ENCODE results near the gene TMUB1. TPM values are rescaled to one million over a fixed set of nuclear protein-coding genes. Genes with fewer than 3 reads are reported as not detected.

Gene TMUB1
- total and polyA plus RNA-seq, 8 donors: 12.7 to 86.8 (median 63.6) TPM

GRCh38 chr7:151073990-151074389 is 9.3 kb downstream of the TMUB1 start:
- intact Hi-C loops (cut with DNase I; ENCODE audit: low total_unique reads): no loop called here
- WGBS, 5 donors: 76 to 90% (median 85%) methylated on average over 16 to 17 of the region's 17 CpGs
- H3K36me3 ChIP-seq: peaks cover 66 to 88% (median 87%) of the 10 kb centered on the region in 4 donors

GRCh38 chr7:151071032-151071866 is 12.0 kb downstream of the TMUB1 start:
- 88 to 91% (median 89%) methylated on average over 17 to 39 of the region's 39 CpGs for WGBS, 5 donors
- peaks cover 90 to 100% (median 100%) of the 10 kb centered on the region in 4 donors for H3K36me3 ChIP-seq

More at GRCh38 chr7:151073990-151074389, 9.3 kb downstream of the TMUB1 start:
- Histone ChIP-seq H3K4me1 (peaks cover 23 to 29% (median 27%) of the 10 kb centered on the region in 4 donors), H3K9me3 (no peaks in the 10 kb centered on the region), H3K27me3 (no peaks in the 10 kb centered on the region), H3K27ac (no peak overlapping the region), H3K4me3 (no peak overlapping the region)
- TF ChIP-seq POLR2A (IDR thresholded peaks at IDR 0.05) (no peak), POLR2AphosphoS5 (IDR thresholded peaks at IDR 0.05) (no peak), EP300 (IDR thresholded peaks at IDR 0.05) (no peak), CTCF (IDR thresholded peaks at IDR 0.05) (no peak)
- DNase-seq: no peak

GRCh38 chr7:151070574-151070960 is 12.7 kb downstream of the TMUB1 start:
- no peaks in the 10 kb centered on the region for H3K9me3 ChIP-seq
- peaks cover 0 to 1% (median 0%) of the 10 kb centered on the region in 4 donors for H3K4me1 ChIP-seq
- intact Hi-C loops (cut with DNase I; ENCODE audit: low total_unique reads): no loop called here
- peaks cover 89 to 100% (median 100%) of the 10 kb centered on the region in 4 donors for H3K36me3 ChIP-seq
- no peak for TF ChIP-seq CTCF (IDR thresholded peaks at IDR 0.05)
- TF ChIP-seq EP300 (IDR thresholded peaks at IDR 0.05): no peak
- no peak for TF ChIP-seq POLR2A (IDR thresholded peaks at IDR 0.05)
- TF ChIP-seq POLR2AphosphoS5 (IDR thresholded peaks at IDR 0.05): no peak
- no peak overlapping the region for H3K27ac ChIP-seq
- no peak overlapping the region for H3K4me3 ChIP-seq
- no peaks in the 10 kb centered on the region for H3K27me3 ChIP-seq
- 89 to 99% (median 93%) methylated on average over 8 to 15 of the region's 15 CpGs for WGBS, 5 donors
- no peak for DNase-seq

More at GRCh38 chr7:151071032-151071866, 12.0 kb downstream of the TMUB1 start:
- intact Hi-C loops (cut with DNase I; ENCODE audit: low total_unique reads): no loop called here
- Histone ChIP-seq H3K4me1 (peaks cover 0 to 2% (median under 1%) of the 10 kb centered on the region in 4 donors), H3K27me3 (no peaks in the 10 kb centered on the region), H3K27ac (no peak overlapping the region), H3K9me3 (no peaks in the 10 kb centered on the region), H3K4me3 (no peak overlapping the region)
- DNase-seq: no peak
- TF ChIP-seq POLR2A (IDR thresholded peaks at IDR 0.05) (no peak), POLR2AphosphoS5 (IDR thresholded peaks at IDR 0.05) (no peak), CTCF (IDR thresholded peaks at IDR 0.05) (no peak), EP300 (IDR thresholded peaks at IDR 0.05) (no peak)

GRCh38 chr7:151069841-151070573 is 13.3 kb downstream of the TMUB1 start:
- no peak overlapping the region for H3K4me3 ChIP-seq
- H3K4me1 ChIP-seq: peaks cover 0 to 4% (median 2%) of the 10 kb centered on the region in 4 donors
- intact Hi-C loops (cut with DNase I; ENCODE audit: low total_unique reads): loop anchor here (10.0 kb wide), 1 partner anchor 45 kb away; no protein-coding TSS in a partner anchor
- no peaks in the 10 kb centered on the region for H3K9me3 ChIP-seq
- peaks cover 89 to 100% (median 100%) of the 10 kb centered on the region in 4 donors for H3K36me3 ChIP-seq
- 64 to 88% (median 81%) methylated on average over 4 to 17 of the region's 17 CpGs for WGBS, 5 donors
- no peak for TF ChIP-seq CTCF (IDR thresholded peaks at IDR 0.05)
- no peak for TF ChIP-seq POLR2AphosphoS5 (IDR thresholded peaks at IDR 0.05)
- no peak for TF ChIP-seq EP300 (IDR thresholded peaks at IDR 0.05)
- no peak for TF ChIP-seq POLR2A (IDR thresholded peaks at IDR 0.05)
- H3K27ac ChIP-seq: no peak overlapping the region
- no peaks in the 10 kb centered on the region for H3K27me3 ChIP-seq
- no peak for DNase-seq
